ENCODE measurements around the gene DDX20.

The DDX20 gene

GRCh38 chr1:111778066-111778465, 22.4 kb downstream of the DDX20 start:
- no peaks in the 10 kb centered on the region for H3K36me3 ChIP-seq (ENCODE audit: control insufficient read depth in 1 of 2, insufficient read depth in 2 of 2, low read depth in 1 of 2, low read length in 2 of 2)
- no peak overlapping the region for H3K27ac ChIP-seq (ENCODE audit: low read length, poor library complexity, severe bottlenecking)
- no peak overlapping the region for H3K4me2 ChIP-seq (ENCODE audit: low read length, poor library complexity, severe bottlenecking)
- no peak overlapping the region for H2BK120ac ChIP-seq (ENCODE audit: low read depth, low read length)
- no peaks in the 10 kb centered on the region for H3K79me1 ChIP-seq (replicated peaks; ENCODE audit: low read length, poor library complexity, severe bottlenecking)
- 92% methylated on average over 5 of the region's 6 CpGs for WGBS
- H3K14ac ChIP-seq (ENCODE audit: low read length in 2 of 2) = no peak overlapping the region
- H4K8ac ChIP-seq (ENCODE audit: low read length) = no peak overlapping the region
- H3K18ac ChIP-seq (ENCODE audit: low read depth in 1 of 2, low read length in 2 of 2) = no peak overlapping the region
- H3K27me3 ChIP-seq (ENCODE audit: control insufficient read depth in 1 of 2, insufficient read depth in 1 of 2, low read length in 2 of 2) = peaks cover 0 to 10% of the 10 kb centered on the region in 2 experiments
- no peak overlapping the region for H3K9ac ChIP-seq (ENCODE audit: low read length)
- H2AK5ac ChIP-seq (ENCODE audit: low read length, severe bottlenecking) = peak overlapping the region; percentile 35
- H3K4me3 ChIP-seq (ENCODE audit: insufficient read depth in 1 of 2, low read depth in 1 of 2, low read length in 2 of 2) = no peak overlapping the region
- H2AFZ ChIP-seq (ENCODE audit: low read depth, low read length) = no peak overlapping the region
- DNase-seq = no peak
- H4K91ac ChIP-seq (ENCODE audit: low read length) = no peak overlapping the region
- no peak overlapping the region for H3K23ac ChIP-seq (ENCODE audit: low read length in 2 of 2)
- H3K9me3 ChIP-seq (ENCODE audit: control insufficient read depth, low read length) = no peaks in the 10 kb centered on the region
- H2BK15ac ChIP-seq (ENCODE audit: low read depth, poor library complexity, severe bottlenecking) = no peak overlapping the region
- no peak overlapping the region for H3K4ac ChIP-seq (ENCODE audit: low read depth in 1 of 2, low read length in 2 of 2)
- no peaks in the 10 kb centered on the region for H3K4me1 ChIP-seq (ENCODE audit: control insufficient read depth, insufficient read depth, low read depth, low read length)
- no peak overlapping the region for H2BK5ac ChIP-seq (ENCODE audit: low read depth, low read length, poor library complexity, severe bottlenecking)
- H2BK12ac ChIP-seq (ENCODE audit: low read length in 2 of 2) = no peak overlapping the region

DNA sequence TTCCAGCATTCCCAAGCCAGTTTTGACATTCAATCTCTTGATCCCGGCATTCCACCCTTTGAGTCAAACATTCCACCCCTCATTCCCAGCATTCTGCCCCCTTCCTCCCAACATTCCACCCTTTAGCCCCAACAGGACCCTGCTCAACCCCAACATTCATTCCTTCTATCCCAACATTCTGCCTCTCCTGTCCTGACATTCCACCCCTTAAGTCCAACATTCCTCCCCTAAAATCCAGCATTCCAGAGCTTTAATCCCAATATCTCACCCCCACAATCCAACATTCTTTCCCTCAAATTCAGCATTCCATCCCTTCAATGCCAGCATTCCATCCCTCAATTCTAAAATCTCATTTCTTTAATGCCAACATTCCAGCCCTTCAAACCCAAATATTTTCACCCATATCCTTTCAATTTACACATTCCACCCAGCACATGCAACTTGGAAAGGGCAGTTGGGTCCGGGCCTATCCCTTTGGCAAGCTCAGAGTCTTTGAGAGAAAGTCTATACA, 22.9 kb downstream of the DDX20 start:
- 62% methylated on average over 2 of the region's 2 CpGs for WGBS
- Histone ChIP-seq H3K27ac (ENCODE audit: low read length, poor library complexity, severe bottlenecking) (no peak overlapping the region), H3K36me3 (ENCODE audit: control insufficient read depth in 1 of 2, insufficient read depth in 2 of 2, low read depth in 1 of 2, low read length in 2 of 2) (no peaks in the 10 kb centered on the region)

DNA sequence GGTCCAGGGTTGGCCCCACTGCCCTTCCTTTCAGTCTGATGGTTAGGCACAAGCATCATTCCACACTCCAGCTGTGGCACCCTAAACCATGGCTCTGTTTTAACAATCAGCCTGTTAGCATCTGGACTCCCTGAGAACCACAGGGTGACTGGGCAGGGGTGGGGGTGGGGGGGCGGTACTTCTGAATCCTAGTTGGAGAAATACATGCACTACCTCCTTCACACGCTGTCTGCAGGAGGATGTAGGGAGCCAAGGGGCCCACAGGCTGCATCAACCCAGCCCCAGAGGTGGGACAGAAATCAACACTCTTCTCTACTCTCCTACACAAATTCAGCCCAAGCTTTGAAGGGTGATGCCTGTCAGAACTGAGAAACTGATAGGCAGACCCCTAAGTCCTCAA, 23.8 kb downstream of the DDX20 start:
- no CpG with 5 or more reads among the region's 2 CpGs for WGBS

More for the DNA sequence above, 22.9 kb downstream of the DDX20 start:
- Histone ChIP-seq H3K23ac (ENCODE audit: low read length in 2 of 2) (no peak overlapping the region), H4K8ac (ENCODE audit: low read length) (no peak overlapping the region), H2BK5ac (ENCODE audit: low read depth, low read length, poor library complexity, severe bottlenecking) (no peak overlapping the region), H2BK120ac (ENCODE audit: low read depth, low read length) (no peak overlapping the region), H3K4me2 (ENCODE audit: low read length, poor library complexity, severe bottlenecking) (no peak overlapping the region), H2BK15ac (ENCODE audit: low read depth, poor library complexity, severe bottlenecking) (no peak overlapping the region), H2AFZ (ENCODE audit: low read depth, low read length) (no peak overlapping the region), H3K27me3 (ENCODE audit: control insufficient read depth in 1 of 2, insufficient read depth in 1 of 2, low read length in 2 of 2) (peaks cover 0 to 11% of the 10 kb centered on the region in 2 experiments), H3K9me3 (ENCODE audit: control insufficient read depth, low read length) (no peaks in the 10 kb centered on the region), H2AK5ac (ENCODE audit: low read length, severe bottlenecking) (no peak overlapping the region), H4K91ac (ENCODE audit: low read length) (no peak overlapping the region), H3K14ac (ENCODE audit: low read length in 2 of 2) (no peak overlapping the region), H3K18ac (ENCODE audit: low read depth in 1 of 2, low read length in 2 of 2) (no peak overlapping the region), H3K4me3 (ENCODE audit: insufficient read depth in 1 of 2, low read depth in 1 of 2, low read length in 2 of 2) (no peak overlapping the region), H3K9ac (ENCODE audit: low read length) (no peak overlapping the region), H3K4me1 (ENCODE audit: control insufficient read depth, insufficient read depth, low read depth, low read length) (no peaks in the 10 kb centered on the region), H3K4ac (ENCODE audit: low read depth in 1 of 2, low read length in 2 of 2) (no peak overlapping the region), H3K79me1 (replicated peaks; ENCODE audit: low read length, poor library complexity, severe bottlenecking) (no peaks in the 10 kb centered on the region), H2BK12ac (ENCODE audit: low read length in 2 of 2) (no peak overlapping the region)
- no peak for DNase-seq

GRCh38 chr1:111784273-111784901, 28.7 kb downstream of the DDX20 start:
- H4K8ac ChIP-seq (ENCODE audit: low read length) = no peak overlapping the region
- H3K23ac ChIP-seq (ENCODE audit: low read length in 2 of 2) = no peak overlapping the region
- no peaks in the 10 kb centered on the region for H3K79me1 ChIP-seq (replicated peaks; ENCODE audit: low read length, poor library complexity, severe bottlenecking)
- H3K14ac ChIP-seq (ENCODE audit: low read length in 2 of 2) = no peak overlapping the region
- peaks cover 20 to 51% of the 10 kb centered on the region in 2 experiments for H3K27me3 ChIP-seq (ENCODE audit: control insufficient read depth in 1 of 2, insufficient read depth in 1 of 2, low read length in 2 of 2)
- H2AK5ac ChIP-seq (ENCODE audit: low read length, severe bottlenecking) = no peak overlapping the region
- DNase-seq = no peak
- no peaks in the 10 kb centered on the region for H3K36me3 ChIP-seq (ENCODE audit: control insufficient read depth in 1 of 2, insufficient read depth in 2 of 2, low read depth in 1 of 2, low read length in 2 of 2)
- no peak overlapping the region for H2BK5ac ChIP-seq (ENCODE audit: low read depth, low read length, poor library complexity, severe bottlenecking)
- H3K9ac ChIP-seq (ENCODE audit: low read length) = no peak overlapping the region
- H3K4me2 ChIP-seq (ENCODE audit: low read length, poor library complexity, severe bottlenecking) = no peak overlapping the region
- H3K4me3 ChIP-seq (ENCODE audit: insufficient read depth in 1 of 2, low read depth in 1 of 2, low read length in 2 of 2) = no peak overlapping the region
- no peak overlapping the region for H3K27ac ChIP-seq (ENCODE audit: low read length, poor library complexity, severe bottlenecking)
- H3K4me1 ChIP-seq (ENCODE audit: control insufficient read depth, insufficient read depth, low read depth, low read length) = no peaks in the 10 kb centered on the region
- H2AFZ ChIP-seq (ENCODE audit: low read depth, low read length) = no peak overlapping the region
- H3K9me3 ChIP-seq (ENCODE audit: control insufficient read depth, low read length) = no peaks in the 10 kb centered on the region
- H3K4ac ChIP-seq (ENCODE audit: low read depth in 1 of 2, low read length in 2 of 2) = no peak overlapping the region
- no peak overlapping the region for H2BK12ac ChIP-seq (ENCODE audit: low read length in 2 of 2)
- no peak overlapping the region for H4K91ac ChIP-seq (ENCODE audit: low read length)
- 81% methylated on average over 2 of the region's 4 CpGs for WGBS
- H2BK120ac ChIP-seq (ENCODE audit: low read depth, low read length) = no peak overlapping the region
- no peak overlapping the region for H3K18ac ChIP-seq (ENCODE audit: low read depth in 1 of 2, low read length in 2 of 2)
- no peak overlapping the region for H2BK15ac ChIP-seq (ENCODE audit: low read depth, poor library complexity, severe bottlenecking)

More for the DNA sequence above, 23.8 kb downstream of the DDX20 start:
- Histone ChIP-seq H2BK15ac (ENCODE audit: low read depth, poor library complexity, severe bottlenecking) (no peak overlapping the region), H3K27ac (ENCODE audit: low read length, poor library complexity, severe bottlenecking) (no peak overlapping the region), H3K9ac (ENCODE audit: low read length) (no peak overlapping the region), H3K79me1 (replicated peaks; ENCODE audit: low read length, poor library complexity, severe bottlenecking) (no peaks in the 10 kb centered on the region), H2AK5ac (ENCODE audit: low read length, severe bottlenecking) (no peak overlapping the region), H2BK120ac (ENCODE audit: low read depth, low read length) (no peak overlapping the region), H3K4me1 (ENCODE audit: control insufficient read depth, insufficient read depth, low read depth, low read length) (no peaks in the 10 kb centered on the region), H3K27me3 (ENCODE audit: control insufficient read depth in 1 of 2, insufficient read depth in 1 of 2, low read length in 2 of 2) (peaks cover 0 to 15% of the 10 kb centered on the region in 2 experiments), H3K18ac (ENCODE audit: low read depth in 1 of 2, low read length in 2 of 2) (no peak overlapping the region), H2AFZ (ENCODE audit: low read depth, low read length) (no peak overlapping the region), H3K4ac (ENCODE audit: low read depth in 1 of 2, low read length in 2 of 2) (no peak overlapping the region), H2BK5ac (ENCODE audit: low read depth, low read length, poor library complexity, severe bottlenecking) (no peak overlapping the region), H3K23ac (ENCODE audit: low read length in 2 of 2) (no peak overlapping the region), H3K4me3 (ENCODE audit: insufficient read depth in 1 of 2, low read depth in 1 of 2, low read length in 2 of 2) (no peak overlapping the region), H2BK12ac (ENCODE audit: low read length in 2 of 2) (no peak overlapping the region), H3K36me3 (ENCODE audit: control insufficient read depth in 1 of 2, insufficient read depth in 2 of 2, low read depth in 1 of 2, low read length in 2 of 2) (no peaks in the 10 kb centered on the region), H3K14ac (ENCODE audit: low read length in 2 of 2) (no peak overlapping the region), H4K8ac (ENCODE audit: low read length) (no peak overlapping the region), H4K91ac (ENCODE audit: low read length) (no peak overlapping the region), H3K9me3 (ENCODE audit: control insufficient read depth, low read length) (no peaks in the 10 kb centered on the region), H3K4me2 (ENCODE audit: low read length, poor library complexity, severe bottlenecking) (no peak overlapping the region)
- no peak for DNase-seq
